K562 (cell line): Measurements from ENCODE around the gene CLDND2. TPM values are rescaled to one million over a fixed set of nuclear protein-coding genes. Genes with fewer than 3 reads are reported as not detected.

Experiments used
- KAT8 ChIP-seq: fragments of 450-650 bp; IDR thresholded peaks from 2 replicates; pipeline ENCODE4 v1.6.1; 2016; ENCODE audit warnings: low read depth, mild to moderate bottlenecking
- NR3C1 ChIP-seq: sonication (generic); formaldehyde crosslinking; IDR thresholded peaks from 2 replicates; pipeline ENCODE4 v1.8.1; 2022; ENCODE audit warnings: missing genetic modification reagents
- SAFB2 ChIP-seq: fragments of 200-400 bp; formaldehyde crosslinking; IDR thresholded peaks from 2 replicates; pipeline ENCODE4 v1.6.1; 2018; ENCODE audit warnings: borderline replicate concordance, low read length, low read depth, moderate library complexity; ENCODE audit not compliant: severe bottlenecking
- SNAPC5 ChIP-seq: fragments of 250-450 bp; sonication (Bioruptor Pico); IDR thresholded peaks from 2 replicates; pipeline ENCODE4 v1.8.0; 2021; ENCODE audit warnings: moderate library complexity, mild to moderate bottlenecking, inconsistent platforms
- ZNF57 ChIP-seq: fragments of 450-650 bp; formaldehyde crosslinking; IDR thresholded peaks from 2 replicates; pipeline ENCODE4 v1.4.0; 2020; ENCODE audit warnings: mild to moderate bottlenecking, moderate library complexity
- ZNF79 ChIP-seq: fragments of 250-450 bp; sonication (Bioruptor Pico); IDR thresholded peaks from 2 replicates; pipeline ENCODE4 v1.4.0; 2020; ENCODE audit warnings: low read depth, mild to moderate bottlenecking, moderate library complexity
- polyA plus RNA-seq, 8 experiments: library from polyadenylated mRNA; depleted of rRNA in 4 of 8; stranded (reverse) in 5 of 8; unstranded in 3 of 8; fragments of >200 nt; fragmentation: Nextera tagmentation in 2 of 8; fragmentation: Illumina TruSeq in 1 of 8; extraction: Ambion mirVana in 2 of 8; extraction: Trizol in 1 of 8; gene quantifications; 2 replicates each; pipeline versions ENCODE4 v1.2.1 to v1.2.3, GENCODE V29; 2011 to 2014; ENCODE audit warnings: inconsistent platforms in 1 of 8, missing spikeins in 1 of 8
- total RNA-seq, 7 experiments: library from RNA; depleted of rRNA in 6 of 7; stranded (reverse); fragments of >200 nt in 6 of 7; fragmentation: Illumina TruSeq in 2 of 7; extraction: Trizol in 2 of 7; gene quantifications; 2 replicates each; pipeline versions ENCODE4 v1.2.1 to v1.2.3, GENCODE V29; 2011 to 2021; ENCODE audit warnings: low replicate concordance in 1 of 7
- TF ChIP-seq, protein P1 (sequence below): fragments of 450-650 bp; IDR thresholded peaks from 2 replicates; pipeline ENCODE4 v1.6.1; 2016; ENCODE audit warnings: low read depth, mild to moderate bottlenecking, moderate library complexity
- TF ChIP-seq, protein P2 (sequence below), 2 experiments: fragments of 450-650 bp in 1 of 2; sonication (generic) in 1 of 2; formaldehyde crosslinking in 1 of 2; IDR thresholded peaks; 2 replicates each; pipeline versions ENCODE4 v1.7.1 to v1.9.0; 2016 to 2022; ENCODE audit warnings: inconsistent platforms in 1 of 2, mild to moderate bottlenecking in 1 of 2, missing genetic modification reagents in 1 of 2

Gene CLDND2
- total and polyA plus RNA-seq, 9 of the 15 experiments (the other 6 are each of a cell fraction or from before 2014, with no cell fraction given): 0.45 to 4.0 (median 1.2) TPM; not detected in 3

GRCh38 chr19:51327066-51328001 lies 41.5 kb downstream of the CLDND2 start (continued):
- TF ChIP-seq ZNF57 (CRISPR knock-in tag): no peak
- TF ChIP-seq KAT8: no peak
- TF ChIP-seq, protein P1, sequence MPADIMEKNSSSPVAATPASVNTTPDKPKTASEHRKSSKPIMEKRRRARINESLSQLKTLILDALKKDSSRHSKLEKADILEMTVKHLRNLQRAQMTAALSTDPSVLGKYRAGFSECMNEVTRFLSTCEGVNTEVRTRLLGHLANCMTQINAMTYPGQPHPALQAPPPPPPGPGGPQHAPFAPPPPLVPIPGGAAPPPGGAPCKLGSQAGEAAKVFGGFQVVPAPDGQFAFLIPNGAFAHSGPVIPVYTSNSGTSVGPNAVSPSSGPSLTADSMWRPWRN: no peak
- no peak for TF ChIP-seq SNAPC5 (CRISPR knock-in tag)
- TF ChIP-seq ZNF79 (CRISPR knock-in tag): no peak
- TF ChIP-seq, protein P2, sequence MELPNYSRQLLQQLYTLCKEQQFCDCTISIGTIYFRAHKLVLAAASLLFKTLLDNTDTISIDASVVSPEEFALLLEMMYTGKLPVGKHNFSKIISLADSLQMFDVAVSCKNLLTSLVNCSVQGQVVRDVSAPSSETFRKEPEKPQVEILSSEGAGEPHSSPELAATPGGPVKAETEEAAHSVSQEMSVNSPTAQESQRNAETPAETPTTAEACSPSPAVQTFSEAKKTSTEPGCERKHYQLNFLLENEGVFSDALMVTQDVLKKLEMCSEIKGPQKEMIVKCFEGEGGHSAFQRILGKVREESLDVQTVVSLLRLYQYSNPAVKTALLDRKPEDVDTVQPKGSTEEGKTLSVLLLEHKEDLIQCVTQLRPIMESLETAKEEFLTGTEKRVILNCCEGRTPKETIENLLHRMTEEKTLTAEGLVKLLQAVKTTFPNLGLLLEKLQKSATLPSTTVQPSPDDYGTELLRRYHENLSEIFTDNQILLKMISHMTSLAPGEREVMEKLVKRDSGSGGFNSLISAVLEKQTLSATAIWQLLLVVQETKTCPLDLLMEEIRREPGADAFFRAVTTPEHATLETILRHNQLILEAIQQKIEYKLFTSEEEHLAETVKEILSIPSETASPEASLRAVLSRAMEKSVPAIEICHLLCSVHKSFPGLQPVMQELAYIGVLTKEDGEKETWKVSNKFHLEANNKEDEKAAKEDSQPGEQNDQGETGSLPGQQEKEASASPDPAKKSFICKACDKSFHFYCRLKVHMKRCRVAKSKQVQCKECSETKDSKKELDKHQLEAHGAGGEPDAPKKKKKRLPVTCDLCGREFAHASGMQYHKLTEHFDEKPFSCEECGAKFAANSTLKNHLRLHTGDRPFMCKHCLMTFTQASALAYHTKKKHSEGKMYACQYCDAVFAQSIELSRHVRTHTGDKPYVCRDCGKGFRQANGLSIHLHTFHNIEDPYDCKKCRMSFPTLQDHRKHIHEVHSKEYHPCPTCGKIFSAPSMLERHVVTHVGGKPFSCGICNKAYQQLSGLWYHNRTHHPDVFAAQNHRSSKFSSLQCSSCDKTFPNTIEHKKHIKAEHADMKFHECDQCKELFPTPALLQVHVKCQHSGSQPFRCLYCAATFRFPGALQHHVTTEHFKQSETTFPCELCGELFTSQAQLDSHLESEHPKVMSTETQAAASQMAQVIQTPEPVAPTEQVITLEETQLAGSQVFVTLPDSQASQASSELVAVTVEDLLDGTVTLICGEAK (IDR thresholded peaks at IDR 0.05): 0 out of 2 replicates have a peak, but pooled peaks have one; percentile 32
- TF ChIP-seq, protein P2 (CRISPR knock-in tag; IDR thresholded peaks at IDR 0.05): no peak
- TF ChIP-seq NR3C1 (CRISPR knock-in tag): 0 out of 2 replicates have a peak, but pooled peaks have one; percentile 40
- no peak for TF ChIP-seq SAFB2
